Right ventricle myocardium superior (tissue), 1 donor: ENCODE measurements around the gene ATP8B4. TPM values are rescaled to one million over a fixed set of nuclear protein-coding genes. Genes with fewer than 3 reads are reported as not detected.

Source experiments
- ATAC-seq: fragments of 200-7000 bp; cut with Tn5 transposase; one replicate; pipeline ENCODE4 v1.9.1; 2020; ENCODE audit warnings: mild to moderate bottlenecking; ENCODE audit not compliant: poor library complexity
- DNase-seq: peaks from one replicate; pipeline ENCODE4 v3.0.0-alpha.2; 2020
- intact Hi-C: fragments of 100-400 bp; cut with DNase I; formaldehyde crosslinking; loops from one replicate; pipeline ENCODE4 v1.11.2; 2022
- total RNA-seq: library from RNA; stranded (reverse); fragmentation: NEBNext Ultra II Directional; extraction: Animal tissue kit (Norgen Biotek cat#: 25700); gene quantifications from one replicate; pipeline ENCODE4 v1.2.1, GENCODE V29; 2021
- donor health status: DM: no; HTN: yes; CAD: no; lungs with severe emphysema.

Gene ATP8B4
- total RNA-seq, 1 donor from 2014 or later, result 3.6 TPM

- ATAC-seq, result peak; percentile 45
- DNase-seq, result no peak
- intact Hi-C loops, result loop anchor here (10.0 kb wide), 1 partner anchor 177 kb away; no protein-coding TSS in a partner anchor
Observed at GRCh38 chr15:50051811-50052419, 67.1 kb downstream of the ATP8B4 start.

DNA sequence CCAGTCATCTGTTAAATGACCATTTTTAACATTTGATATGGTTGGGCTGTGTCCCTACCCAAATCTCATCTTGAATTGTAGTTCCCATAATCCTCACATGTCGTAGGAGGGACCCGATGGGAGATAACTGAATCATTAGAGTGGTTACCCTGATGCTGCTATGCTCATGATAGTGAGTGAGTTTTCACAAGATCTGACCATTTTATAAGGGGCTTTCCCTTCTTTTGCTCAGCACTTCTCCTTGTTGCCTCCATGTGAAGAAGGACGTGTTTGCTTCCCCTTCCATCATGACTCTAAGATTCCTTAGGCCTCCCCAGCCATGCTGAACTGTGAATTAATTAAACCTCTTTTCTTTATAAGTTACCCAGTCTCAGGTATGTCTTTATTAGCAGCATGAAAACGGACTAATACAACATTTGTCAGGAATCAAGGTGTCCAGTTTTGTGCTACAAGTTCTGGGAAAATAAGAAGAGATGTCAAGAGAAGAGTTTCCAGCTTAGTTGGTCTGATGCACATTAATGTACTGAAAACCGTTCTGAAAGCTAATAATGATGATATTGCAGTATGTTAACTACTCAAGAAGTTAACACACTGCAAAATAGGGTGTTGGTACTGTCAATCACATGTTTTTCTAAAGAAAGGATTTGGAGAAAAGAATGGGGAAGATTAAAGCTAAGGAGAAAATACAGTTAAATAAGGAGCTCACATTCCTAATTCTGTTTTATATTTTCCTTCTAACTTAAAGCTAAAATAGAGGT, 67.9 kb downstream of the ATP8B4 start:
- no peak for DNase-seq
- intact Hi-C loops, result loop anchor here (10.0 kb wide), 1 partner anchor 176 kb away; no protein-coding TSS in a partner anchor
- no peak for ATAC-seq

- ATAC-seq (no peak), DNase-seq (no peak)
- intact Hi-C loops, result loop anchor here (10.0 kb wide), 1 partner anchor 175 kb away; no protein-coding TSS in a partner anchor
Observed at GRCh38 chr15:50049871-50050270, 69.2 kb downstream of the ATP8B4 start.

DNA sequence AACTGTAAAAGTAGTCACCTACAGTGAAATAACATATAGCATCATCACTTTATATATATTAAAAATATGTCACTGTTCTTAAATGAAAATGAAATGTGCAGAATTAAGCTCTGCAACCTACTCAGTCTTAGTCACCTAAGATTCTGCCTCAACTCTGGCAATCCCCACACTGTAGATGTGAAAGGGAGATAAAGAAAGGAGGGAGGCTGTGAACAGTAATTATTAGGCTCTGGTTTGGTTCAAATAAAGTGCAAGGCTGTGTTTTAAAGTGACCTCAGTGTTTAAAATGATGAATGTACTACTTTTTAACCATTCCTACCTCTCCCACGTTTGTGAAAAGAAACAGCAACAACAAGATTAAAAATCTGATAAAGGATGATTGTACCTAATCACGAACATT, 72.2 kb downstream of the ATP8B4 start:
- no peak for ATAC-seq
- intact Hi-C loops, result no loop called here

DNA sequence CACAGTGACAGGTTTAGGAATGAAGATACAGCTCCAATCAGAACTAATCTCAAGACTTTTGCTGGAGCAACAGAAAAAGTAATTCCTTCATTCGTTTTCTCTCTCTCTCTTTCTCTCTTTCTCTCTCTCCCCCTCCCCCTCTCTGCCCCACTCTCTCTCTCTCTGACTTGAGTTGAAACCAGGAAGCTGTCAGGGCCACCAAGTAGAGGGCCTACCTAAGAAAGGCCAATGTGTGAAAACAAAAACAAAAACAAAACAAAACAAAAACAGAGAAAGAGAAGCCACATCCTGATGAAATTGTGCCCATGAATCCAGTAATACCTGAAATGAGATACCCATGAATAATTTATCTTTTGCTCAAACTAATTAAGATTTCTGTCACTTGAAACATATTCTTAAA, 72.9 kb downstream of the ATP8B4 start:
- intact Hi-C loops, result no loop called here
- ATAC-seq (no peak), DNase-seq (no peak)

More for the DNA sequence above, 72.2 kb downstream of the ATP8B4 start:
- DNase-seq, result no peak

- ATAC-seq (no peak), DNase-seq (no peak)
- intact Hi-C loops, result no loop called here
Observed at GRCh38 chr15:50044904-50045303, 74.1 kb downstream of the ATP8B4 start.

- no peak for DNase-seq
- ATAC-seq, result no peak
- intact Hi-C loops, result no loop called here
Observed at GRCh38 chr15:50044406-50044805, 74.6 kb downstream of the ATP8B4 start.

DNA sequence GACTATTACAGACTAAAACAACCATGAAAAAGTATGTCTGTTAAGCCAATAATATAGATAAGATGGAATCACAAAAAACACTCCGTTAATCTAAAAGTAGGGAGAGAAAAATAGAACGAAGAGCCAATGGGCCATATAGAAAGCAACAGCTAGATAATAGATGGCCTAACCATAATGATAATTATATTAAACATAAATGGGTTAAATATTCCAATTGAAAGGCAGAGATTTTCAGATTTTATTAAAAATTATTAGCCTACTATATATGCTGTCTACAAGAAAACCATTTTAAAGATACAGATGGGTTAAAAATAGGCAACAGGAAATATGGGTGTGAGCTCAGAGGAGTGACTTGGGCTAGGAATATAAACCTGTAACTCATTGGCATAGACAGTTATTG, 76.3 kb downstream of the ATP8B4 start:
- DNase-seq (no peak), ATAC-seq (no peak)
- intact Hi-C loops, result no loop called here

- DNase-seq, result no peak
- intact Hi-C loops, result no loop called here
- ATAC-seq, result no peak
Observed at GRCh38 chr15:50030456-50030855, 88.6 kb downstream of the ATP8B4 start.

DNA sequence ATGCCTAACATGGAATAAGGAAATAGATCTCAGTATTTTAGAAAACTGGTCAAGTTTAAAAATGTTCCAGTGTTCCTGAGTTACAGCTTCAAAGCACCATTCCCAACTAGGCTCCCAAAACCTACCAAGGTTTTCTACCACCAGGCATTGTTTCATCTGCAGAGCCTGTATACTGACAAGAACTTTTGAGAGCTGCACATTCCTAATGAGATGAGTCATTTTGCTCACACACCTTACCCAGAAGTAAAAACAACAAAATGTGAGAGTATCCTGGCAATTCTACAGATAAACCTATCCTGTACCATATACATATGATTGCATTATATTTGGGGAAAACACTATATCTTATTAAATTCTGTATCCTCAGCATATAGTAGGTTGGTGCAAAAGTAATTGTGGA, 90.7 kb downstream of the ATP8B4 start:
- DNase-seq (no peak), ATAC-seq (no peak)
- intact Hi-C loops, result no loop called here

DNA sequence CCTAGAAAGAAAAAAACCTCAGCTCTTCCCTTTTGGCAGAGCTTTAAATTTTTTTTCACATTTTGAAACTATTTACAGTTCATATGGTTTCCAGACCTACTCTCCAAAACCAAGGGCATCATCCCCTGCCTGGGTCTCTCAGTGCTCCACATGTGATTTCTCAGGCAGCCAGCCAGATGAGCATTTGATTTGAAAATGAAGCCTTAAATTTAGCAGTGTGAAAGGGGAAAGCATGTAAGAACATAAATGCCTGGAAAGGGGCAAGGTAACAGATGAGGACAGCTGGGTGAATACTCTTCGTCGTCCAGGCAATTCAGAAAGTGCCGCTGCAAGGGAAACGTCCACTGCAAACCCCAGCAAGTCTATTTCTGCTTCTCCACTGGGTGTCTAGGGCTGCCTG, 94.8 kb downstream of the ATP8B4 start:
- DNase-seq (no peak), ATAC-seq (peak; percentile 51)
- intact Hi-C loops, result no loop called here

DNA sequence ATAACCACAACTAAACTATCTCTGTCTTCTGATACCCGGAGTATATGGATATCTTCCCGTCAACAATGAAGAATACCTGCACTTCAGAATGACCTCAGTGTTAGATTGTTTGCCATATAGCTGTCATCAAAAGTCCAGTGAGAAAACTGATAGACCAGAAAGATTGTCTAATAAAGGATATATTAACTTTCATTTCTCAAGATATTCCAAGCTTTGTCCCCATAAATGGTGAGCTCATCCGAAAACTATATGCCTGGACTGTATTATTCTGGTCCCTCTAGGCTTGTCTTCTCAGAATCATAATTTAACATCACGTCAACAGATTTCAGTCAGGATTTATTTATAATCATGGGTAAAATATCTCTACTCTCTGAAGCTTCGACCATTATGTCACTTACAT, 100.5 kb downstream of the ATP8B4 start:
- no peak for ATAC-seq
- intact Hi-C loops, result no loop called here
- no peak for DNase-seq

DNA sequence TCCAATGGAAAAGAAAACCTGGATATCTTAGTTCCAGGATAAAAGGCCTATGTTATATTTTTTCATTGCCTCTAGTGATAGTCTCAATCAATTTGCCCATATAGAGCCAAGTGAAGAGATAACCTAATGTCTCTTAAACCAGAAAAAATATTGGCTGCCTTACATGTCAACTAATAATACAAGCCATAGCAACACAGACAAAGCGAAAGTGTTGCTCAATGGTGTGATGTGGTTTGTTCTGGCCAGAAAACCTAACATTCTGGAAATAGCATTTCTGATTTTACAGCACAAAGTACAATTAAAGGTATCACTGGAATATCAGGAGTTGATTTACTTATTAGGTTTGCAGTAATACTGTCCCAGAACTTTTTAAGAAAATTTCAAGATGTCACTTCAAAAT, 101.5 kb downstream of the ATP8B4 start:
- DNase-seq, result no peak
- intact Hi-C loops, result no loop called here
- ATAC-seq, result peak; percentile 74

- DNase-seq (no peak), ATAC-seq (no peak)
- intact Hi-C loops, result no loop called here
Observed at GRCh38 chr15:50016951-50017350, 102.1 kb downstream of the ATP8B4 start.

GRCh38 chr15:50012790-50013189, 106.2 kb downstream of the ATP8B4 start:
- intact Hi-C loops, result no loop called here
- DNase-seq, result no peak
- no peak for ATAC-seq

- DNase-seq (no peak), ATAC-seq (peak; percentile 78)
- intact Hi-C loops, result loop anchor here (10.0 kb wide), 3 partner anchors 105 to 775 kb away; partner anchors contain the start of genes DTWD1 and FAM227B
Observed at GRCh38 chr15:50009634-50010033, 109.4 kb downstream of the ATP8B4 start.

DNA sequence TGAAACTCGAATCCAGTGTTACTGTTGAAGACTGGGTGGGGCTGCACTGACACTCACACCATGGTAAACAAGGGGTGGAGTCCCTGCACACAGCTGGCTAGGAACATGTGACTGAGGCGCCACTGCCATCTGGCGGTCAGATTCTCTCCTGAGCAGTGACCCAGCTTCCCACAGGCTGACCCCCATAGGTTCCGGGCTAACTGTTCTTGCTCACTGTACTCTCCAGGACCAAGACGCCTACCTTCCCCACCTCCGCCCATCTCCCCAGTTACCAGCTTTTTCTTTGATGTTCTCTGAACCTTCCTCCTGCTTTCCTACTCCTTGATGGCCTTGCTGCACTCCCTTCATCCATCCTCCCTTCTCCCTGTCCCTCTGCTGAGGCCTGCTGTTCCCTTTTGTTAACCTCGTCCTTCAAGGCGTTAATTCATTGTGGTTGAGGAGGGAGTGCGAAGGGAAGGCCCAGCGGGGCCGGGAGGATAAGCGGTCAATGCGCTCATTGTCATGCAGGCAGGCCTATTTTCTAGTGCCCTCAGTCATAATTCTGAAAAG, 115.2 kb downstream of the ATP8B4 start:
- ATAC-seq (peak; percentile 100), DNase-seq (peak; percentile 93)
- intact Hi-C loops, result loop anchor here (2.0 to 10.0 kb wide), 4 partner anchors 99 to 769 kb away; partner anchors contain the start of genes DTWD1 and FAM227B

GRCh38 chr15:49991587-49991986, 127.4 kb downstream of the ATP8B4 start:
- ATAC-seq (no peak), DNase-seq (no peak)
- intact Hi-C loops, result no loop called here

- no peak for ATAC-seq
Observed at GRCh38 chr15:49990835-49991545, 128.0 kb downstream of the ATP8B4 start.

More at GRCh38 chr15:49990835-49991545, 128.0 kb downstream of the ATP8B4 start:
- no peak for DNase-seq
- intact Hi-C loops, result no loop called here
